ENCODE results near the gene KLK7.

DNA sequence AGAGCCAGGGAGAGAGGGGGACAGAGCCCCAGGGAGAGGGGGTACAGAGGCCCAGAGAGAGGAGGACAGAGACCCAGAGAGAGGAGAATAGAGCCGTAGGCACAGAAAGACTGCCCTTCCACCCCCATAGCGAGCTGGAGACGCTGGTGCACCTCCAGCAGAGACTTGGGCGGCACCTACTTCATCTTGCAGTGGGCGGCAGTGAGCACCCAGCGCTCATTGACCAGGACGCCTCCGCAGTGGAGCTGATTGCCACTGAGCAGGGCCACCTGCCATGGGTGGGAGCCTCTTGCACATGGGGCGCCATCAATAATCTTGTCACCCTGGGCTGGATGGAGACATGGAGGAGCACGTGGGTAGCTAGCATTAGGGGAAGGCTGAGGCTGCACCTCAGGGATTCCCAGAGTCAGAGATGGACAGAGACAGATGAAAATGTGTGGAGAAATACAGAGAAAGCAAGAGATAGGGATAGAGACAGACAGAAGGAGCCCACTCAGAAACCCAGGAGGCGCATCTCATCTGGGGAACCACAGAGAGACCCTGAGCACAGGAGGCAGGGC is 2.0 kb downstream of the KLK7 start:
- TF ChIP-seq CTCF (IDR thresholded peaks at IDR 0.05) (no peak), POLR2A (IDR thresholded peaks at IDR 0.05) (no peak)

Data from esophagus squamous epithelium (tissue), 4 donors.